Fibroblast of lung (primary cell): ENCODE results near the gene KRABD2.

ENCODE experiments used
- DNase-seq, 2 donors: peaks; one replicate each; pipeline versions ENCODE4 v3.0.0 to v3.0.0-alpha.2; 2010; ENCODE audit warnings: low read depth in 2 of 2
- H2AFZ ChIP-seq: 2 replicates; pipeline ENCODE4 v1.5.1; 2012; ENCODE audit warnings: low read length, control low read depth, inconsistent platforms
- H3K27ac ChIP-seq: 2 replicates; pipeline ENCODE4 v1.5.1; 2011; ENCODE audit warnings: low read length, control low read depth; ENCODE audit not compliant: insufficient read depth
- H3K27me3 ChIP-seq: 2 replicates; pipeline ENCODE4 v1.5.1; 2011; ENCODE audit warnings: mild to moderate bottlenecking, low read length; ENCODE audit not compliant: control insufficient read depth, insufficient read depth
- H3K36me3 ChIP-seq: 2 replicates; pipeline ENCODE4 v1.5.1; 2011; ENCODE audit warnings: low read length; ENCODE audit not compliant: control insufficient read depth, insufficient read depth
- H3K4me1 ChIP-seq: 2 replicates; pipeline ENCODE4 v1.5.1; 2011; ENCODE audit warnings: low read length; ENCODE audit not compliant: control insufficient read depth, insufficient read depth; ENCODE audit errors: extremely low read depth
- H3K4me2 ChIP-seq: 2 replicates; pipeline ENCODE4 v1.5.1; 2011; ENCODE audit warnings: low read length, control low read depth; ENCODE audit not compliant: insufficient read depth; ENCODE audit errors: extremely low read depth
- H3K4me3 ChIP-seq, 4 experiments: fragments of 200-600 bp in 1 of 4; sonication (generic) in 1 of 4; replicated peaks in 1 of 4; 2 replicates each; pipeline ENCODE4 v1.5.1; 2011 to 2016; ENCODE audit warnings: low read length in 4 of 4, low read depth in 3 of 4, mild to moderate bottlenecking in 3 of 4, control low read depth in 2 of 4, inconsistent platforms in 1 of 4, mixed read lengths in 1 of 4; ENCODE audit not compliant: insufficient read depth in 1 of 4; ENCODE audit errors: control extremely low read depth in 1 of 4
- H3K79me2 ChIP-seq: 2 replicates; pipeline ENCODE4 v1.5.1; 2012; ENCODE audit warnings: mild to moderate bottlenecking, low read length, inconsistent platforms; ENCODE audit not compliant: control insufficient read depth, insufficient read depth
- H3K9ac ChIP-seq: 2 replicates; pipeline ENCODE4 v1.5.1; 2011; ENCODE audit warnings: mild to moderate bottlenecking, low read length, control low read depth; ENCODE audit not compliant: insufficient read depth
- H3K9me3 ChIP-seq: 2 replicates; pipeline ENCODE4 v1.5.1; 2012; ENCODE audit warnings: low read depth, low read length; ENCODE audit not compliant: control insufficient read depth, insufficient read depth
- H4K20me1 ChIP-seq: 2 replicates; pipeline ENCODE4 v1.5.1; 2011; ENCODE audit warnings: low read length; ENCODE audit not compliant: control insufficient read depth, insufficient read depth; ENCODE audit errors: extremely low read depth
- CTCF ChIP-seq, 2 donors: IDR thresholded peaks in 1 of 2; conservative IDR thresholded peaks in 1 of 2; 1 replicate in 1 of 2; 2 replicates in 1 of 2; pipeline ENCODE4 v1.5.1; 2011 to 2012; ENCODE audit warnings: low read length in 2 of 2, control low read depth in 1 of 2, inconsistent platforms in 1 of 2, low read depth in 1 of 2, mild to moderate bottlenecking in 1 of 2
- EZH2 ChIP-seq: IDR thresholded peaks from 2 replicates; pipeline ENCODE4 v1.5.1; 2012; ENCODE audit warnings: low read length, control low read depth, mild to moderate bottlenecking; ENCODE audit errors: missing control alignments

Gene KRABD2

GRCh38 chr17:8419305-8419704 lies 42.8 kb upstream of the KRABD2 start:
- H4K20me1 ChIP-seq: no peaks in the 10 kb centered on the region
- no peaks in the 10 kb centered on the region for H3K79me2 ChIP-seq
- H3K27me3 ChIP-seq: peaks cover 9% of the 10 kb centered on the region
- H3K9ac ChIP-seq: no peak overlapping the region
- H3K4me2 ChIP-seq: no peak overlapping the region
- H2AFZ ChIP-seq: no peak overlapping the region
- no peaks in the 10 kb centered on the region for H3K4me1 ChIP-seq
- TF ChIP-seq EZH2: no peak
- no peak for TF ChIP-seq CTCF (conservative IDR thresholded peaks at IDR 0.05 in 1 of 2, IDR thresholded peaks at IDR 0.05 in 1 of 2; ENCODE audit: low read depth in 1 of 2, low read length in 2 of 2)
- no peaks in the 10 kb centered on the region for H3K36me3 ChIP-seq
- no peaks in the 10 kb centered on the region for H3K9me3 ChIP-seq
- no peak overlapping the region for H3K27ac ChIP-seq
- H3K4me3 ChIP-seq: no peak overlapping the region
- DNase-seq: no peak

GRCh38 chr17:8418471-8418870 lies 42.0 kb upstream of the KRABD2 start:
- H3K9me3 ChIP-seq: no peaks in the 10 kb centered on the region
- TF ChIP-seq CTCF (conservative IDR thresholded peaks at IDR 0.05 in 1 of 2, IDR thresholded peaks at IDR 0.05 in 1 of 2; ENCODE audit: low read depth in 1 of 2, low read length in 2 of 2) (no peak), EZH2 (no peak)
- H3K27me3 ChIP-seq: peaks cover 9% of the 10 kb centered on the region
- no peaks in the 10 kb centered on the region for H4K20me1 ChIP-seq
- H3K4me3 ChIP-seq: no peak overlapping the region
- DNase-seq: no peak
- no peaks in the 10 kb centered on the region for H3K4me1 ChIP-seq
- H3K36me3 ChIP-seq: no peaks in the 10 kb centered on the region
- H3K9ac ChIP-seq: no peak overlapping the region
- H3K79me2 ChIP-seq: no peaks in the 10 kb centered on the region
- no peak overlapping the region for H3K27ac ChIP-seq
- H3K4me2 ChIP-seq: no peak overlapping the region
- no peak overlapping the region for H2AFZ ChIP-seq

- H3K4me3 ChIP-seq: no peak overlapping the region
- no peaks in the 10 kb centered on the region for H3K4me1 ChIP-seq
- no peaks in the 10 kb centered on the region for H3K9me3 ChIP-seq
- H4K20me1 ChIP-seq: no peaks in the 10 kb centered on the region
- no peaks in the 10 kb centered on the region for H3K36me3 ChIP-seq
- no peak overlapping the region for H3K27ac ChIP-seq
- TF ChIP-seq EZH2: no peak
- no peak for TF ChIP-seq CTCF (conservative IDR thresholded peaks at IDR 0.05 in 1 of 2, IDR thresholded peaks at IDR 0.05 in 1 of 2; ENCODE audit: low read depth in 1 of 2, low read length in 2 of 2)
- H3K4me2 ChIP-seq: no peak overlapping the region
- peaks cover 9% of the 10 kb centered on the region for H3K27me3 ChIP-seq
- no peak for DNase-seq
- no peaks in the 10 kb centered on the region for H3K79me2 ChIP-seq
- no peak overlapping the region for H2AFZ ChIP-seq
- no peak overlapping the region for H3K9ac ChIP-seq
Observed at GRCh38 chr17:8417806-8418205, 41.3 kb upstream of the KRABD2 start.
